Inflammatory macrophage treated with lipopolysaccharide for 4 hours (primary cell): ENCODE measurements around the gene PRICKLE1.

ENCODE experiments used
- DNase-seq: peaks from one replicate; pipeline ENCODE4 v3.0.0-alpha.2; 2020

The PRICKLE1 gene

DNA sequence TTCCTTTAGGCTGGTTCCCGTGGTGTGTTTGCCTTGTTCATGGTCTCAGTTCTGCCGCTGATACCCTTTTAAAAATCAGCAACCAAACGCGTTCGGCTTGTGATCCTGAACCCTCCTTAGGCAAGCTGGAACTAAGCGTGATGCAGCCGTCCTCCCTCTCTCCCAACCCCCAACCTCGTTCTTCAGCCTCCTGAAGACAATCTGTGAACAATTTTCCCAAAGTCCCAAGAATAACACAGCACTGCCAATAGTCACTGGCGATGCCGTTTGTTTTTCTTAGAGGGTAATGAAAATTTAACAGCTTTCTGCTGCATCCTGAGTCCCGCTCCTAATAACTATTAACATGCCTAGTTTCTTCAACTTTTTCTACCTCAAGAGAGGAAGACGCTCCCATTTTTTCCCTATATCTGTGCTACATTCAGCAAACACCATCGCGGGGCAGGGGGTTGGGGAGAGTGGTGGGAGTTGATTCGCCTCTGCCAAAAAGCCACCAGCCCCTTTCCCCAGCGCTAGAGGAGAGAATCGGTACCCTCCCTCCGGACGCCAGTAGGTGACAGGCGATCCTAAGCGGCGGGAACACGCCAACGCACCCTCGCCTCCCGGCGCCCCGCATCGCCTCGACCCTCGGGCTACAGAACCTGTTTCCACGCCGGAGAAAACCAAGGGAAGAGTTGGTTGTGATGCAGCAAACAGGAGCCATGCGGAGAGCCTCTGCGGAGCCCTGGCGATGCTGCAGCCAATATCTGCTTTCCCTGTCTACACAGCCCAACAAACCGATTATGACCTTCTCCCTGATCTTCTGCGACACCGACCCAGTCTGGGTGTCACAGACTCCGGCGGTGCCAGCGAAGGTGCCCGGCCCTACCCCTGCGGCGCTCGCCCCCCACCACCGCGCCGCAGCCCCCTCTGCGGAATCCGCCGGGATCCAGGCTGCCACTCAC is 752 bp downstream of the PRICKLE1 start:
- no peak for DNase-seq

DNA sequence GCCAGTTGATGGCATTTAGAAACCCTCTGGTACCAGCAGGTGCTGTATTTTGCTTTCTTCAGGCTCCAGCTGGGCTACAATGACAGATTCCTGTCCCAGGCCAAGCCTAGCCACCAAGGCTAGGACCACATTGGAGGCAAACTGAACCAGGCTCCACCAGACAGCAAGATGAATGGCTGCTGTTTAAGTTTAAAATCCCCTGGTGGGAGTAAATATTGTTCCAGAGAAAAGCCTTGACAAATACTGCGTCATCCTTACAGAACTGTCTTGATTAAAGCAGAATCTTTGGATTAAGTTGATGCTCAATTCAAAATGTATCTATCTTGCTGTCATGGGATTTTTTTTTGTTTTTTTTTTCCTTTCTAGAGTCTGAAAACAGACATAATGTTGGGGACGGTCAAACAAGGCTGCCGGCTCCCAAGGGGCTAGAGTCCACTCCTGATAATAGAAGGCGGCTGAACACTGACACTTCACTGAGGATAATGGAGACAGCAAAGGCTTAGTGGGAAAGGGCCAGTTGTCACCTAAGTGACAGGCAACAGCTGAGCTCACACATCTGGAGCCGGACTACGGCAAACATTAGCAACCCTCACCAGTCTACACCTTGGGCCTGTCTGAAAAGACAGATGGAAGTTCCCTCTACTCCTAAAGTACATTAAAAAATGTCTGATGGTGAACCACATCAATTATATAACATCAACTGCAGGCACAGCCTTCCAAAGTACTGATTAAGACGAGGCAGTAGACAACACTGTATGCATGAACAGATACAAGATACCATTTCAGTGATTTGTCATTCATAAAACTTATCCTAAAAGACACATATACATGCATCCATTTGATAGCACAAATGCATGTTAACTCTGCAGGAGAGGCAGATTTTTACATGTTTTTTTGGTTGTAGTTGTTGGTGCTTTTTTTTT is 1.7 kb downstream of the PRICKLE1 start:
- no peak for DNase-seq

DNA sequence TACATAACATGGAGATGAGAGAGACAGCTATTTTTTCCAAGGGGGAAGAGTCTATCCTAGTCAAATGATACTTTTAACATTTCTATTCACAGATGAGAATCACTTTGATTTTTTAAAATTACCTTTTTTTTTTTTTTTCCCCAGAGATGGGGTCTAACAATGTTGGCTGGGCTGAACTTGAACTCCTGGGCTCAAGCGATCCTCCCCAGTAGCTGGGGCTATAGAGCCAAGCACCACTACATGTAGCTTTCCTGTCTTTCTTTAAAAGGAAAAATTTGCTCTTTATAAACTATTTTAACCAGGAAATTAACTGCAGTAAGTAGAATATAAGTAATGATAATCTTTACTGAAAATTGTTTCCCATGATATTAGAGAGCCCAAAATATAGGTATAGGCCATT is 3.3 kb downstream of the PRICKLE1 start:
- no peak for DNase-seq

DNA sequence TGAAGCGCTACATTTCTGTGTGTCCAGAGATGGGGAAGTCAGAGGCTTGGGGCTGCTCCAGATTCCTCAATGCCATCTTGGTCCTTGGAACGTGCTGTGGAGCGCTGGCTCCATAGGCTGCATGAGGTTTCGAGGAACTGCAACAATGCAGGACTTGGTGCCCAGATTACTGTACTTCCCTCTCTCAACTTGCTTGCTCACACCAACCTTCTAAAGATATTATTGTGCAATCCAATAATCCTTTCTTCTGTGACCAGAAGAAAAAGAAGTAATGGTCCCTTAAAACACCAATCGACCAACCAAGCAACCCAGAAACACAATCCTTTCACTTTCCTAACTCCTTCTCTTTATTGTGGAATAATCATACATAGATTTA is 3.7 kb downstream of the PRICKLE1 start:
- DNase-seq: peak; percentile 43

DNA sequence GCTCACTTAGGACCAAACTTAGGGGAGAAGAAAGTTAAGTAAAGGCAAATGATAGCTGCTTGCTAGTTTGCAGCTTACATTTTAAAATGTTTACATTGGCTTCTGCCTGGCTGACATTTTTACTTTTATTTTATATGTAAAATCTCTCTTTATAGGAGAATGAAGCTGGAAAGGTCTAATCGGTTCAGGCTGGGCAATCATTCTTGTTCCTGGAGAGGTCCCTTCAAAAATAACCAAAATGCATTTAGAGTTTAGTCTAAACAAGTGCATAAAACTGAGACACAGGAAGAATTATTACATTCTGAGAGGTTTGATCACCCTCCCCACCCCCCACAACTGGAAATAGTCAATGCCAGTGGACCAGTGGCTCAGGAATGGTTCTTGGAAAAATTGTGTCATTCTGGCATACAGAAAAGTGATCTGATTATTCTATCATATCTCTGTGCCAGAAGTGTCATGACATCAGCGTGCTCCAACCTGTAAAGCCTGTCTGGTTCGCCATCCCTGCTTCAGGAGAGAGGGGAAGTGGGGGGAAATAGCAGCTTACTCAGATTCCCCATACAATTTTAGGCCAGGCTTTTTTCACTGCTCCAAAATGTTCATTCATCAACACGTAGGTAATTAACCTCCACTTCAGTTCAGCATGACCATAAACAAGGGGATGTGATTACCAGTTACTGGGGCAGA is 4.2 kb downstream of the PRICKLE1 start:
- no peak for DNase-seq

DNA sequence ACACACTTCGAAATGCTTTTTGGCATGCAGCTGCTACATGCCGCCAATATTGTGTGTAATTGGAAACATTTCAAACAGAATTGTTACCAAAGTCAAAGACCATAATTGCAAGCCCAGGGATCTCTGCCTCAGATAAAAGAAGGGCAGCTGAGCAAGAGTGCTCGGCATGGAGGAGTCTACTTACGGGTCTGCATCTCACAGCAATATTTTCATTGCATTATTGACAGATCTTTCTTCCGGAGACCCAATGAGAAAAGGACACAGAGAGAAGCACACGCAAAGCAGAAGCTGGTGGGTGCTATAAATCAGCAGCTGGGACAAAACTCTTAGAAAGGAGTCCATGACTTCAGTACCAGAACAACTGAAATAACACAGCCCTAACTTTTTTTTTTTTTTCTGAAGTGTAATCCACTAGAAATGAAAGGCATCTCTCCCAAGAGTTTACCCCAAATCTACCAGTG is 4.9 kb downstream of the PRICKLE1 start:
- no peak for DNase-seq

DNA sequence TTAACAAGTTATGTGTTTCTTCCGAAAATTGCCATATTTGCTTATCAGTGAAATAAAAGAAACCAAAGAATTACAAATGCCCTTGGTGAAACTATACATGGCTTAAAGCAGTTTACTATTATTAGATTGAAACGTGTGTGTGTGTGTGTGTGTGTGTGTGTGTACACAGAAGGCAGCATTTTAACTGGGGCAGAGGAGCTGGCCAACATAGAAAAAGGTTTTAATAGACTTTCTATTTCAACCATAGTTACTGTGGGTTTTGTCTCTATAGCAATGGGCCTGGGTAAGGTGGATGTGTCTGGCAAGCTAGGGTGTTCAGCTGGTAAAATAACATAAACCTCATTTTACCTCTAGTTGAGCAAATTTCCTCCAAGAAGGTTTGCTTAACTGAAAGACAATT is 6.5 kb downstream of the PRICKLE1 start:
- no peak for DNase-seq

DNA sequence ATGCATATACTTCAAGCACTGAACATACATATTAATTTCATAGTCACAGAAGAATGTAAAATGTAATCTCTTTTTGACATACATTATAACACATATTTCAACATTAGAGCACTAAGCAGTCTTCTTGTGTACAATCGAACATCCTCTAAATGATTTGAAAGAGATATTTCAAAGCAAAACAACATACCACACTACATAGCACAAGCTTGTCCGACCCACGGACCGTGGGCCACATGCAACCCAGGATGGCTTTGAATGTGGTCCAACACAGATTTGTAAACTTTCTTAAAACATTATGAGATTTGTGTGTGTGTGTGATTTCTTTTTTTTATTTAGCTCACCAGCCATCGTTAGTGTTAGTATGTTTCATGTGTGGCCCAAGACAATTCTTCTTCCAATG is 7.0 kb downstream of the PRICKLE1 start:
- no peak for DNase-seq

DNA sequence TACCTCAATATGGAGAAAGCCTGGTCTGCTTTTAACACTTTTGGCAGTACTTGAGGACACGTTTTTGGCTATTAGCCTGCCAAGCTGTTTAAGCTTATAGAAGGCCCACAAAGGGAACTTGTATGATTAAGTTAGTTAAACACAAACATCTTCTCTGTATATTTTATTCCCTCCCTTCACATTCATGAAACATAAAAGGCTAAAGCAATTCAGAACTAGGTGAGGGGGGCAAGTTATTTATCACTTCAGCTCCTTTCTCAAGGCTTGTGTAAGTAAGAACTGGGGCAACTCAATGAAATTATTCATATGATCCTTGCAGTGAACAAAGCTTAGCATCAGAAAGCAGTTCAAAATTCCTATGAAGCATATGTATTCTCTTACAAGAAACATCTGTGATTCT is 7.5 kb downstream of the PRICKLE1 start:
- DNase-seq: no peak

DNA sequence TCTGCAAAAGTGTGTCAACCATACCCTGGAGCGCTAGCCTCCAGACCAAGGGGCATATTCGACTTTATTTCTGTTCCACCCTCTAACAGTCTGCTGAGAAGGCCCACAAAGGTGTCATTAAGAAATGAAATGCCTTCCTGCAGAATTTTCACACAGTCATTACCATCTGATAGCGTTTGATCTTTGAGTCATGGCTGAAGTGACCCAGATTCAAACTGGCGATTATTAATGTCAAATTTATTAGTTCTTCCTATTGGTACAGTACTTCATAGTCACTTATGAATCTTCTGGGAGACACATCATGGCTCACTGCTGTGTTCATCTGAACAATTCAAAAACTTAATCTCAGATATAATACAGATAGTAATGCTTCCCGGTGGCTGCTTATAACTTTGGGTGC is 13.2 kb downstream of the PRICKLE1 start:
- no peak for DNase-seq

DNA sequence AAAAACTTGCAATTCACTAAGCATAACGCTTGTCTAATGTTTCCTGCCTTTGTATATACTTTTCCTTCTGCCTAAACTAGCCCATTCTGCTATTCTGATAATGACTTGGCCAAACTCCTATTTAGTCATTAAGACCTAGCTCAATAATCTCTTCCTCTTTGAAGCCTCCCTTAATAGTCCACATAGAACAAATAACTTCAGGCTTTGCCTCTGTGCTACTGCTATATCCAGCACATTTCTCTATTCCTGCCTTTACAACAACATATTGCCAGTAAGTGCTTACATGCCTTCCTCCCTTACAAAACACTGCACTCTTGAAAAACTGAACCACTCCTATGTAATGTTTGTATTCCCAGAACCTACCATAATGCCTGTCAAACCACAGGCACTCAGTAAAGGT is 13.8 kb downstream of the PRICKLE1 start:
- DNase-seq: no peak

DNA sequence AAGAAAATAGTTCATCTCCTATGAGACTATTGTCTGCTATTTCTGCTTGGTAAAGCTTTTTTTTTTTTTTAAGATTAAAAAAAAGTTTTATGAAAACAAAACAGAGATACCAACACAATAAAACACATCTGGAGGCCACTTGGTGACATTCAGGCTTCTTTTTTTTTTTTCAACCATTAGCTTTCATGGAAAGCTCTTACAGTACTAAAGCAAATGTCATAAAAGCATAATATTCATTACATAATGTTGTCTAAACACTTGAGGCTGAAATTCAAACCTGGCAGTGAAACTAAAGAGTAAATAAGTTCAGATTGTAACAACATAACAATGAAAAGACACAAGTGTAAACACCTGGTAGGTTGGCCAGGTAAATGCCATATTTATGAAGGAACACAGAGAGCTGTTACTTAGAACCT is 14.7 kb downstream of the PRICKLE1 start:
- DNase-seq: no peak

DNA sequence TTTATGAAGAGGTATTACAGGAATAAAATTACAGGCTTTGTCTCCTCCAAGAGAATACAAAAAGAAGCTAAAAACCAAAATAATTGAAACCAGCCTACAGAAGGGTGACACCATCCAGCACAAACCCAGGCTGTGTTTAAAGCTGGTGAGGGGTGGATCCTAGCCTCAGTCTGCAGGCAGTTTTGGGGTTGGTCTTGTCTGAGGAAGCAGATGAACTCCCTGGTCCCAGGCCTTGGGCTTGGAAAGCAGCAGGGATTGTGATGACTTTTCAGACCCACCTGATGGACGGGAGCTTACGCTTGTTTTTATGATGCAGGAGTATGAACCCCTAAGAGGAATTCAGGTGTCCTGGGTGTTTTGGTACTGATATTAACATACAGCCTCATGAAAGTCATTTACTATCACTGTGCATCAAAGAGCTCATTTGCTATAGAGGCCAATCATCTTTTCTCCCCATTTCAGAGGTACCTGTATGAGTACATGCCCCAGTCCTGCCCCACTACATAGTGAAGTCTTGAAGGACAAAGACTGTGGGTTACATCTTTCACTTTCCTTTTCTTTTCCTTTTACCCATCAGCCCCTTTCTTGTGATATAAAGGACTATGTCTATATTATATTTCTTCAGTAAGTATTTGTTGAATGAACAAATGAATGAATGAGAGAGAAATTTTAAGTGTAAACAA is 18.1 kb downstream of the PRICKLE1 start:
- DNase-seq: no peak

DNA sequence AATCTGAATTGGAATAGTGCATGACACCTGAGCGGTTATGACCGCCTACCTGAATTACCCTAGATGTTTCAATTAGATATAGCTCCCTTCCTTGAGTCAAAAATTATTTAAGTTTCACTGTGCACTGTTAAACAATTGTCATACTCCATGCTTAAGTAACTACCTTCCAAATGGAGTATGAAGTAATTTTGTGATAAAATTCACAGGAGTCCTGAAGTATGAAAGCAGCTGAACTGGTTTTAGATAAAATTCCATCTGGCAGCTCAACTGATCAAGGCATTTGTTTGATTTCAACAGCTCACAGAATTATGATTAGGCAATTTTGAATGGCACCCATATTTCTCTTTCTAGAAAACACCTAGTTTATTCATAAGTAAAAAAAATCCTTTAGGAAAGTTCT is 19.5 kb downstream of the PRICKLE1 start:
- DNase-seq: no peak

DNA sequence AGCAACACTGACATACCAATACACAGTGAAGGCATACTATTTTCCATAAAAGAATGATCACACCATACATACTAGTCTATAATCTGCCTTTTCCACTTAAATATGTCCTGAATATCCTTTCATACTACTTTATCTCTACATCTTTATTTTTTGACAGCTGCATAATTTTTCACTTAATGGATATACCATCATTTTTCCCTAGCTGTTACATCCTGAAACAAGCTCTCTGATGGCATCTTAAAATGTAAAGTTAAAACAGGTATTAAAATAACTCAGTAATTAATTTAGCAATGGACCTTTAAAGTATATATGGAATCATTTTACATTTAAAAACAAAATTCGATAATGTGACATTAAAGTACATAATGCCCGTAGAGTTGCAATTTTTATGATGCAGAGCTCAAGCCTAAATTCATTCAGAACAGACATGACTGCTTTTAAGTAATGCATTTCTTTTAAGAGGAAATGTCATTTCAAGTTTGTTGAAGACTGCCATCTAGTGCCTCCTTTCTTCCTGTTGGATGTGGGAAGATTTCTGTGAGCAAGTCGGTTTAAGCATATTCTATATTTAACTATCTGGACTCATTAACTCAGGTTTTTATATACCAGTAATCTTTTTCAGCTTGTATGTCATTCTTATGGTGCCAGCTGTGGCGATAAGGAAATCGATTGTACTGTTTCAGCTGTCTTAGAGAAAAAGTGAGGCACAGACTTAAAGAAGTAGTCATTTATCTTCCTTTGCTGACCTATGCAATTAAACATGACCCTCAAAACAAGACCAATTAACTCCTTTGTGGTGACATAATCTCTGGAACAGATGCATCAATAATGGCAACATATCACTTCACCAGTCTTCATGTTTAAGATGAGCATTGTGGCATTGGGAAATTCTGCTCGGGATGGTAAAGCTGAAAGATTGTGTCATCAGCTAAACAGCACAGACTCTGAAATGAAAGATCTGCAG is 20.3 kb downstream of the PRICKLE1 start:
- DNase-seq: peak; percentile 55

DNA sequence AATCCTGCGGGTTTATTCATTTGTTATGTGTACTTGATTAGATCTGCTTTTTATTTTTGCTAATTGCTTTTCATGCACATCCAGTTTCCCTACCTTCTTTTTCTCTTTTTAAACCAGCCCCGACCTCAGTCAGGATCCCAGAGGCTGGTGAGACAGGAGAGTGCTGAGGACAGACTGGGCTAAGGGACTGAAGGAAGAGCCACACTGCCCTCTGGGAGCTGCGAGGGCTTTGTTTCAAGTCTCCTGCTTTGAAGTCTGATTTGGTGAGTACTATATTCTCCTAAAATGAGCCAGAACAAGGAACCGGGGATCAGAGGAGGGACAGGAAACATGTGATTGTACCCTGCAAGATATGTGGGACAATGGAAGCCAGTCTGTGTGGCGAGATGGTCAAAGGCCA is 23.9 kb downstream of the PRICKLE1 start:
- DNase-seq: no peak

DNA sequence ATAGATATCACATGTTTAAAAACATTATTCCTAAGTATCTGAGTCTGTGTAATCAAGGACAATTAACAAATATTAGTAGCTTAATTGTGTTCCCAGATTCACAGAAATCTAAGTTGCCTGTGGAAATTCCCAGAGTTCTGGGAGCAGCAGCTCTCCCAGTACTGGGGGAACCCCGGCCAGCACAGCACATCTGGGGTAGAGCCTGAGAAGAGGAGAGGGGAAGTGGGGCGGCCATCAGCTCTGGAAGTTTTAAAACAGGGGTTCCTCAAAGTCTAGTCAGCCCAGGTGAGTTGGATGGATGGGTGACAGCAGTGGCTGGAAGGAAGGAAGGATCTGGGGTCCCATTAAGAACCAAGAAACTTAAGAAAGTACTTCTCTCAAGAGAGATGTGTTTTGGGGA is 24.6 kb downstream of the PRICKLE1 start:
- DNase-seq: no peak

DNA sequence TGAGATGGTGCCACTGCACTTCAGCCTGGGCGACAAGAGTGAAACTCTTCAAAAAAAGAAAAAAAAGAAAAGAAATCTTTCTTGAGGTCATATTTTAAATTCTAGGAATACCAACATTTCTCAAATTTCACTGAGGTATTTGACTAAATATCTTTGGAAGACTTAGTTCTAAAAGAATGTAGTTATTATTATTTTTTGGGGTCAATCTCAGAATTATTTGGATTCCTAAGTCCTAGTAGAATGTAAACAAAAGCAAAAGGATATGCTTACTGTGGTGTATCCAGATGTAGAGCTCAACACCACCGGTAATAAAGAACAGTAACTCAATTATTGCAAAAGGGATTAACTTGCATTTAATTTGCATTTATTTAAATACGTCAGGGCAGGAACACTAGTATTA is 25.0 kb downstream of the PRICKLE1 start:
- no peak for DNase-seq

DNA sequence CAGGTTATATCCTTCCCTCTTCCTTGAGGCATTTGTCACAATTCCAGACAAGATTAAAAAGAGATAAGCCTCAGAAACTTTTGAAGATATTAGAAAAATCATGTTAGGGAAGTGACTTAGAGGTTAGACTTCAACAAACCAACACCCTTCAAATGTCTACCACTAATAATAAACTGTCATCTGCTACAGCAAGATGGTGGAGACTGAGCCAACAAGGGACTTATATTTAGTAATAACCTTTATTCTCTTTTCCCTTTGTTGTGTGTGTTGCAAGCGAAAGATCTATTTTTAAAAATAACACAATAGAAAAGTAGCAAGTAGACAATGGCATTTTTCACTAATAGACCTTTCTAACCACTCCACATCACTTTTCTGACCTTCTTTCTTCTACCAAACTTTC is 28.6 kb downstream of the PRICKLE1 start:
- no peak for DNase-seq

DNA sequence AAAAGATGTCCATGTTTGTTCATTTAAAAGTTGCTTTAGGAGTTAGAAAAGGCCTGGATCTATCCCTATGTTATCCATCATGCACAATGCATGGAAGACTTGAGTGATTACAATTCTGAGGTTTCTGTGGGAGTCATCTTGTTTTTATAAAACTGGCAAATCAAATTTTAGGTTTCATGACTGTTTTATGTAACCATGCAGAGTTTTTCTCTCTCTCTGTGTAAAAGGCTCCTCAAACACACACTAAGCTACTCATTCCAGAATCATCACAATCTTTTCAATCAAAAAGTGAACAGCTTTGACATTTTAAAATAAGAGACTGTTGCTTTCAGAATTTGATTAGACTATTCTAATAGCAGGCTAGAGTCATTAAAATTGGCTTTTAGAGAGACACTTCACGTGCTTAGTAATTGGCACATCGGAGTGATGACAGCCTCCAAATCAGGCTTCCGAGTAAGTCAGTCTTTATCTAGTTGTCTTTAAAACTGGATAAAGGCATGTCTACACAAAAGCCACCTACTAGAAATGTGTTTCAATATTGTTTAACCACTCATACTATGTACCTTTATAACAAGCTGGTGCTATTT is 31.9 kb downstream of the PRICKLE1 start:
- DNase-seq: no peak

DNA sequence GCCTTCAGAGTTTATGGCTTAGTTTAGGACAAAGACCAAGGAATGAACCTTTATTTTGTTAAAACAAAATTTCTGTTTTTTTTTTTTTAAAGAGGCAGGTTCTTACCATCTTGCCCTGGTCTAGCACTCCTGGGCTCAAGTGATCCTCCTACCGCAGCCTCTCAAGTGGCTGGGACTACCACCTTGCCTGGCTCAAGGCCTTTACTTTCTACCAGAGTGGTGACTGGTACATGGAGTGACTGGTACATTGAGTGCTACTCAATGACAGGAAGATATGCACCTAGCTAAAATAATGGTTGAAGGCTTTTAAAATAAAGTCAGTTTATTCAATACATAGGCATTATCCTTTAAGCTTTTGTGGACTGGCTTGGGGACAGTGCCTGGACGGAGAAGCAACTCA is 32.6 kb downstream of the PRICKLE1 start:
- DNase-seq: no peak
